ENCODE measurements around the gene ZFP3.
"Not testable (repeated sequence)": the region's sequence is repeated elsewhere in the genome, so short reads cannot be mapped to it uniquely, and the experiment has no call there.

GRCh38 chr17:5137511-5138197 lies 59.4 kb downstream of the ZFP3 start:
- TF ChIP-seq CTCF (IDR thresholded peaks at IDR 0.05); EP300 (IDR thresholded peaks at IDR 0.05; ENCODE audit: low read depth): not testable (repeated sequence)

Data from transverse colon (tissue), 3 donors.